ENCODE results near the gene APEX1.

GRCh38 chr14:20490563-20490962 is 35.5 kb downstream of the APEX1 start:
- TF ChIP-seq CTCF (IDR thresholded peaks at IDR 0.05; ENCODE audit: borderline replicate concordance, extremely low read depth, low read length, poor library complexity, severe bottlenecking) (no peak), EZH2 (IDR thresholded peaks at IDR 0.05; ENCODE audit: borderline replicate concordance, low read depth, low read length, severe bottlenecking) (no peak)
